Fibroblast of lung (primary cell): Measurements from ENCODE around the gene SFSWAP.

ENCODE experiments used
- EZH2 ChIP-seq: IDR thresholded peaks from 2 replicates; pipeline ENCODE4 v1.5.1; 2012; ENCODE audit warnings: low read length, control low read depth, mild to moderate bottlenecking; ENCODE audit errors: missing control alignments
- TF ChIP-seq, protein P1 (sequence below), 2 donors: IDR thresholded peaks in 1 of 2; conservative IDR thresholded peaks in 1 of 2; 1 replicate in 1 of 2; 2 replicates in 1 of 2; pipeline ENCODE4 v1.5.1; 2011 to 2012; ENCODE audit warnings: low read length in 2 of 2, control low read depth in 1 of 2, inconsistent platforms in 1 of 2, low read depth in 1 of 2, mild to moderate bottlenecking in 1 of 2

DNA sequence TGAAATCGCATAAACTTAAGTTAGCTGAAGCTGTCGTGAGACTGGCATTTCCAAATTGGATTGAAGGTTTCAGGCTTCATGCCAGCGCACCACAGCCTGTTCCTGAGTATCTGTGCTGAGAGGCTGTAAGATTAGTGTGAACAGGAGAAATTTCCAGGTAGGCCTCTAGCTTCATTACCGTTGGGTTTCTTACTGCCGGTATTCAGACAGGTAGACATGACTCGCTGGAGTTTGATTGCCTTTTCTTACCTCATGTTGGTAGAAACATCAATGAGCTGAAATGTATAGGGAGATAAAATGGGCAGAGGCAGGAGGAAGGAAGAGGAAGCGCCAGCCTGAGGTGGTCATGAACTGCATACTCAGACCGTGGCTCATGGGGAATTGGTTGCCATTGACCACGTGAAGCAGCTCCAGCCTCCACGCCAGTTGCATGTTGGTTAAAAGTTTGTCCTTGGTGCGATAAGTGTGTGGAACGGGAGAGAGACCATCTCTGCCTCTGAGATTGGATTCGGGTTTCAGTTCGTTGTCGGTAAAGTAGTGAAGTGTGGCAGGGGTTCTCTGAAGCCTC is 75.0 kb downstream of the SFSWAP start:
- TF ChIP-seq, protein P1, sequence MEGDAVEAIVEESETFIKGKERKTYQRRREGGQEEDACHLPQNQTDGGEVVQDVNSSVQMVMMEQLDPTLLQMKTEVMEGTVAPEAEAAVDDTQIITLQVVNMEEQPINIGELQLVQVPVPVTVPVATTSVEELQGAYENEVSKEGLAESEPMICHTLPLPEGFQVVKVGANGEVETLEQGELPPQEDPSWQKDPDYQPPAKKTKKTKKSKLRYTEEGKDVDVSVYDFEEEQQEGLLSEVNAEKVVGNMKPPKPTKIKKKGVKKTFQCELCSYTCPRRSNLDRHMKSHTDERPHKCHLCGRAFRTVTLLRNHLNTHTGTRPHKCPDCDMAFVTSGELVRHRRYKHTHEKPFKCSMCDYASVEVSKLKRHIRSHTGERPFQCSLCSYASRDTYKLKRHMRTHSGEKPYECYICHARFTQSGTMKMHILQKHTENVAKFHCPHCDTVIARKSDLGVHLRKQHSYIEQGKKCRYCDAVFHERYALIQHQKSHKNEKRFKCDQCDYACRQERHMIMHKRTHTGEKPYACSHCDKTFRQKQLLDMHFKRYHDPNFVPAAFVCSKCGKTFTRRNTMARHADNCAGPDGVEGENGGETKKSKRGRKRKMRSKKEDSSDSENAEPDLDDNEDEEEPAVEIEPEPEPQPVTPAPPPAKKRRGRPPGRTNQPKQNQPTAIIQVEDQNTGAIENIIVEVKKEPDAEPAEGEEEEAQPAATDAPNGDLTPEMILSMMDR (conservative IDR thresholded peaks at IDR 0.05 in 1 of 2, IDR thresholded peaks at IDR 0.05 in 1 of 2; ENCODE audit: low read depth in 1 of 2, low read length in 2 of 2) = no peak
- TF ChIP-seq EZH2 = no peak
